Osteoblast (primary cell): ENCODE measurements around the gene TACC2. TPM values are rescaled to one million over a fixed set of nuclear protein-coding genes. Genes with fewer than 3 reads are reported as not detected.

Experiments
- DNase-seq: peaks from one replicate; pipeline ENCODE4 v3.0.0; 2011; ENCODE audit warnings: low spot score, mixed read lengths; ENCODE audit not compliant: insufficient read length; ENCODE audit errors: missing footprints
- H2AFZ ChIP-seq: 2 replicates; pipeline ENCODE4 v1.6.0; 2011; ENCODE audit warnings: mild to moderate bottlenecking, low read length
- H3K27ac ChIP-seq: 2 replicates; pipeline ENCODE4 v1.5.1; 2011; ENCODE audit warnings: mild to moderate bottlenecking, low read depth, low read length, moderate library complexity
- H3K27me3 ChIP-seq: 2 replicates; pipeline ENCODE4 v1.6.0; 2012; ENCODE audit warnings: mild to moderate bottlenecking, control low read depth, inconsistent platforms, low read length, moderate library complexity; ENCODE audit not compliant: insufficient read depth
- H3K36me3 ChIP-seq: 2 replicates; pipeline ENCODE4 v1.5.1; 2011; ENCODE audit warnings: mild to moderate bottlenecking, low read length, control low read depth, moderate library complexity; ENCODE audit not compliant: insufficient read depth
- H3K4me1 ChIP-seq: 2 replicates; pipeline ENCODE4 v1.5.1; 2011; ENCODE audit warnings: mild to moderate bottlenecking, low read length, control low read depth, moderate library complexity; ENCODE audit not compliant: insufficient read depth
- H3K4me2 ChIP-seq: 2 replicates; pipeline ENCODE4 v1.6.0; 2011; ENCODE audit warnings: mild to moderate bottlenecking, low read length; ENCODE audit not compliant: insufficient read depth
- H3K4me3 ChIP-seq: fragments of 200-600 bp; sonication (generic); 3 replicates; pipeline ENCODE4 v1.5.1; 2012; ENCODE audit warnings: mild to moderate bottlenecking, low read length, inconsistent platforms; ENCODE audit not compliant: insufficient read depth
- H3K79me2 ChIP-seq: 2 replicates; pipeline ENCODE4 v1.6.0; 2012; ENCODE audit warnings: mild to moderate bottlenecking, low read length, control low read depth, inconsistent platforms; ENCODE audit not compliant: insufficient read depth
- H3K9me3 ChIP-seq: 2 replicates; pipeline ENCODE4 v1.5.1; 2011; ENCODE audit warnings: low read depth, low read length, control low read depth
- H4K20me1 ChIP-seq: 2 replicates; pipeline ENCODE4 v1.6.0; 2012; ENCODE audit warnings: mild to moderate bottlenecking, low read length, control low read depth; ENCODE audit not compliant: insufficient read depth
- CTCF ChIP-seq: IDR thresholded peaks from 2 replicates; pipeline ENCODE4 v1.5.1; 2011; ENCODE audit warnings: mild to moderate bottlenecking, low read depth, low read length, moderate library complexity; ENCODE audit errors: extremely low read depth
- total RNA-seq: library from RNA; depleted of rRNA; stranded (reverse); fragments of >200 nt; gene quantifications from 2 replicates; pipeline ENCODE4 v1.2.3, GENCODE V29; 2012

TACC2 gene
- total RNA-seq, 1 donor, result 5.8 TPM

GRCh38 chr10:122054048-122055025 lies 65.4 kb downstream of the TACC2 start:
- DNase-seq, result peak; percentile 83
- Histone ChIP-seq H3K27ac (no peak overlapping the region), H3K4me1 (peaks cover 7% of the 10 kb centered on the region), H2AFZ (no peak overlapping the region), H4K20me1 (no peaks in the 10 kb centered on the region), H3K36me3 (no peaks in the 10 kb centered on the region), H3K9me3 (no peaks in the 10 kb centered on the region), H3K4me2 (no peak overlapping the region), H3K79me2 (no peaks in the 10 kb centered on the region), H3K27me3 (no peaks in the 10 kb centered on the region), H3K4me3 (no peak overlapping the region)
- peak; percentile 56 for TF ChIP-seq CTCF

GRCh38 chr10:122055252-122055651 lies 66.3 kb downstream of the TACC2 start:
- Histone ChIP-seq H3K4me3 (no peak overlapping the region), H3K9me3 (no peaks in the 10 kb centered on the region), H3K4me1 (peaks cover 7% of the 10 kb centered on the region), H4K20me1 (no peaks in the 10 kb centered on the region), H3K36me3 (no peaks in the 10 kb centered on the region), H2AFZ (no peak overlapping the region), H3K27me3 (no peaks in the 10 kb centered on the region), H3K27ac (no peak overlapping the region), H3K79me2 (no peaks in the 10 kb centered on the region), H3K4me2 (no peak overlapping the region)
- no peak for DNase-seq
- no peak for TF ChIP-seq CTCF

- TF ChIP-seq CTCF, result no peak
- H3K36me3 ChIP-seq, result no peaks in the 10 kb centered on the region
- H3K4me3 ChIP-seq, result no peak overlapping the region
- no peak for DNase-seq
- no peaks in the 10 kb centered on the region for H3K9me3 ChIP-seq
- H3K4me1 ChIP-seq, result peaks cover 4% of the 10 kb centered on the region
- no peaks in the 10 kb centered on the region for H4K20me1 ChIP-seq
- no peak overlapping the region for H3K4me2 ChIP-seq
- no peak overlapping the region for H2AFZ ChIP-seq
- no peak overlapping the region for H3K27ac ChIP-seq
- H3K27me3 ChIP-seq, result no peaks in the 10 kb centered on the region
- no peaks in the 10 kb centered on the region for H3K79me2 ChIP-seq
These were observed 67.6 kb downstream of the TACC2 start for GRCh38 chr10:122056431-122057094.
